COLO668 (cell line): ENCODE data around the gene ZSCAN4.

ENCODE experiments used
- DNase-seq: peaks from one replicate; lab custom pipeline; 2025; ENCODE audit not compliant: unreplicated experiment; lab: John Stamatoyannopoulos, UW

ZSCAN4 gene

GRCh38 chr19:57675881-57676280 lies 7.1 kb downstream of the ZSCAN4 start:
- no peak for DNase-seq

GRCh38 chr19:57682226-57682766 lies 13.6 kb downstream of the ZSCAN4 start:
- DNase-seq = no peak

- no peak for DNase-seq
These were observed 18.0 kb downstream of the ZSCAN4 start for GRCh38 chr19:57686727-57687126.

GRCh38 chr19:57687363-57688010 lies 18.8 kb downstream of the ZSCAN4 start:
- DNase-seq = no peak

GRCh38 chr19:57688011-57688763 lies 19.5 kb downstream of the ZSCAN4 start:
- DNase-seq = no peak

GRCh38 chr19:57689750-57690149 lies 21.0 kb downstream of the ZSCAN4 start:
- DNase-seq = no peak

GRCh38 chr19:57701625-57702024 lies 32.9 kb downstream of the ZSCAN4 start:
- DNase-seq = no peak

- no peak for DNase-seq
These were observed 37.6 kb downstream of the ZSCAN4 start for GRCh38 chr19:57706346-57706745.

GRCh38 chr19:57708641-57709361 lies 40.1 kb downstream of the ZSCAN4 start, which contains the start of gene ZNF154:
Gene ZNF154, minus strand, starts transcription at chr19:57709204. Its CDS starts 233 bp downstream, at chr19:57708971.
- DNase-seq = no peak

- DNase-seq = no peak
These were observed 40.9 kb downstream of the ZSCAN4 start for GRCh38 chr19:57709616-57710015.

GRCh38 chr19:57712222-57712621 lies 43.5 kb downstream of the ZSCAN4 start:
- DNase-seq = no peak

- DNase-seq = no peak
These were observed 50.7 kb downstream of the ZSCAN4 start for GRCh38 chr19:57719424-57719823.

- no peak for DNase-seq
These were observed 51.3 kb downstream of the ZSCAN4 start for GRCh38 chr19:57719901-57720519.

GRCh38 chr19:57720878-57721277 lies 52.1 kb downstream of the ZSCAN4 start:
- no peak for DNase-seq
